ENCODE measurements around the gene UPB1.

The UPB1 gene

GRCh38 chr22:24494528-24495364, at the start of gene UPB1:
Gene UPB1 (plus strand): TSS chr22:24495332. CDS start chr22:24495404, 72 bp downstream.
- no peak for DNase-seq

- no peak for DNase-seq
These were observed 49.5 kb upstream of the UPB1 start for GRCh38 chr22:24445481-24446259.

GRCh38 chr22:24446260-24446611, 48.9 kb upstream of the UPB1 start:
- DNase-seq = no peak

- no peak for DNase-seq
These were observed 44.5 kb upstream of the UPB1 start for GRCh38 chr22:24450610-24451009.

GRCh38 chr22:24451162-24451561, 44.0 kb upstream of the UPB1 start:
- no peak for DNase-seq

- DNase-seq = no peak
These were observed 41.3 kb upstream of the UPB1 start for GRCh38 chr22:24453853-24454252.

GRCh38 chr22:24455039-24455438, 40.1 kb upstream of the UPB1 start:
- no peak for DNase-seq

- no peak for DNase-seq
These were observed 39.2 kb upstream of the UPB1 start for GRCh38 chr22:24455751-24456426.

GRCh38 chr22:24457894-24458420, 37.2 kb upstream of the UPB1 start:
- DNase-seq = no peak

- no peak for DNase-seq
These were observed 35.2 kb upstream of the UPB1 start for GRCh38 chr22:24459911-24460310.

GRCh38 chr22:24460418-24461089, 34.6 kb upstream of the UPB1 start:
- DNase-seq = no peak

- DNase-seq = no peak
These were observed 31.9 kb upstream of the UPB1 start for GRCh38 chr22:24463071-24463760.

GRCh38 chr22:24465566-24465965, 29.6 kb upstream of the UPB1 start:
- no peak for DNase-seq

GRCh38 chr22:24465975-24466374, 29.2 kb upstream of the UPB1 start:
- DNase-seq = no peak

- peak; percentile 52 for DNase-seq
These were observed 28.3 kb upstream of the UPB1 start for GRCh38 chr22:24466716-24467328.

- DNase-seq = no peak
These were observed 27.8 kb upstream of the UPB1 start for GRCh38 chr22:24467340-24467739.

- DNase-seq = no peak
These were observed 23.6 kb upstream of the UPB1 start for GRCh38 chr22:24471570-24471969.

GRCh38 chr22:24473284-24473683, 21.8 kb upstream of the UPB1 start:
- no peak for DNase-seq

- no peak for DNase-seq
These were observed 20.9 kb upstream of the UPB1 start for GRCh38 chr22:24474221-24474620.

GRCh38 chr22:24474649-24475255, 20.4 kb upstream of the UPB1 start:
- no peak for DNase-seq

- no peak for DNase-seq
These were observed 13.5 kb upstream of the UPB1 start for GRCh38 chr22:24481641-24482040.

Data from right forelimb (tissue), 1 donor.